ENCODE results near the gene ENTPD8. TPM values are rescaled to one million over a fixed set of nuclear protein-coding genes. Genes with fewer than 3 reads are reported as not detected.
A peak's percentile ranks its signal among the peaks of the same experiment; 100 is the strongest.

Gene ENTPD8
- total and polyA plus RNA-seq, 2 of the 13 experiments (the other 11 are each of a cell fraction or from before 2014, with no cell fraction given) = 0.26 to 0.44 TPM

- TF ChIP-seq ZNF318 (CRISPR knock-in tag; IDR thresholded peaks at IDR 0.05) = no peak
Measured at GRCh38 chr9:137387891-137388560, 53.1 kb downstream of the ENTPD8 start (continued).

- H3K9ac ChIP-seq (ENCODE audit: insufficient read depth, low read depth, low read length) = no peak overlapping the region
- H3K4me2 ChIP-seq (ENCODE audit: low read depth, low read length) = peak overlapping the region; percentile 28
- in situ Hi-C loops (cut with HindIII; ENCODE audit: extremely low pct_ligation_motif_present, low pct_unique_long_range_greater_than_20kb) = no loop called here
- no peaks in the 10 kb centered on the region for H3K79me2 ChIP-seq (ENCODE audit: insufficient read depth, low read length)
- CTCF ChIA-PET (ENCODE audit: low intra/inter-chr PET ratio, low total read pairs) = no interaction called here
- H3K4me1 ChIP-seq (ENCODE audit: insufficient read depth, low read length) = peaks cover 42% of the 10 kb centered on the region
- H3K4me3 ChIP-seq (replicated peaks in 1 of 3; ENCODE audit: insufficient read depth in 1 of 3, low read depth in 2 of 3, low read length in 3 of 3) = peak overlapping the region in 2 of 3 experiments; percentile 5 to 9; a peak in 1 of 6 replicates
- no peak for DNase-seq (ENCODE audit: low spot score)
- ATAC-seq = peak; percentile 8; the same call in 2 of the 3 replicates
- no peaks in the 10 kb centered on the region for H4K20me1 ChIP-seq (ENCODE audit: insufficient read depth, low read length)
- BruUV-seq (replicated peaks) = no TSS peak
- no peaks in the 10 kb centered on the region for H3K36me3 ChIP-seq (replicated peaks in 1 of 2; ENCODE audit: control insufficient read depth in 1 of 2, insufficient read depth in 2 of 2, low read length in 2 of 2)
- H3K9me3 ChIP-seq (ENCODE audit: low read length) = no peaks in the 10 kb centered on the region
- no peak overlapping the region for H3K27ac ChIP-seq (ENCODE audit: extremely low read length, insufficient read depth, low read length)
- no peak for FAIRE-seq
- POLR2A ChIA-PET = no interaction called here
- 52% methylated on average over 9 of the region's 34 CpGs for whole genome bisulfite sequencing (ENCODE audit: low lambda C conversion rate)
- intact Hi-C loops (cut with micrococcal nuclease; ENCODE audit: unreplicated experiment) = no loop called here
- no peaks in the 10 kb centered on the region; a peak in 1 of 5 replicates for H3K27me3 ChIP-seq (ENCODE audit: control insufficient read depth in 1 of 2, insufficient read depth in 2 of 2, low read length in 2 of 2)
- H2AFZ ChIP-seq (ENCODE audit: low read length) = no peak overlapping the region
- TF ChIP-seq ESRRA (CRISPR knock-in tag; IDR thresholded peaks at IDR 0.05; ENCODE audit: low read depth) = 0 out of 2 replicates have a peak, but pooled peaks have one; percentile 10
- 0 out of 2 replicates have a peak, but pooled peaks have one; percentile 0 for TF ChIP-seq HNRNPL (IDR thresholded peaks at IDR 0.05; ENCODE audit: low read depth, low read length)
- no peak for TF ChIP-seq LCORL (IDR thresholded peaks at IDR 0.05)
- TF ChIP-seq LCORL (CRISPR knock-in tag; IDR thresholded peaks at IDR 0.05) = no peak
- TF ChIP-seq SALL2 (CRISPR knock-in tag; IDR thresholded peaks at IDR 0.05) = no peak
- no peak for TF ChIP-seq NONO (IDR thresholded peaks at IDR 0.05)
- TF ChIP-seq NONO (CRISPR knock-in tag; conservative IDR thresholded peaks at IDR 0.05) = 0 out of 2 replicates have a peak, but pooled peaks have one; percentile 37
- TF ChIP-seq EEA1 (CRISPR knock-in tag; IDR thresholded peaks at IDR 0.05; ENCODE audit: borderline replicate concordance) = no peak
- peak; percentile 5 for TF ChIP-seq AGO2 (optimal IDR thresholded peaks at IDR 0.05; ENCODE audit: low read depth, low read length)
- no peak for TF ChIP-seq ZNF335 (CRISPR knock-in tag; IDR thresholded peaks at IDR 0.05)
Measured at GRCh38 chr9:137387114-137387890, 53.9 kb downstream of the ENTPD8 start.
